GM19372 (cell line): ENCODE results near the gene HSD3B1.
"Not testable (repeated sequence)": the region's sequence is repeated elsewhere in the genome, so short reads cannot be mapped to it uniquely, and the experiment has no call there.

Source experiments
- ATAC-seq: cut with Tn5 transposase; IDR thresholded peaks from one replicate; pipeline ENCODE4 v1.9.1; 2021; ENCODE audit warnings: mild to moderate bottlenecking, low read depth, moderate library complexity; ENCODE audit not compliant: unreplicated experiment

The HSD3B1 gene

GRCh38 chr1:119551218-119551617 lies 44.2 kb downstream of the HSD3B1 start:
- no peak for ATAC-seq

- ATAC-seq = not testable (repeated sequence)
These were observed 45.6 kb downstream of the HSD3B1 start for GRCh38 chr1:119552656-119553055.

- ATAC-seq = not testable (repeated sequence)
These were observed 46.5 kb downstream of the HSD3B1 start for GRCh38 chr1:119553302-119554071.

GRCh38 chr1:119554183-119554582 lies 47.2 kb downstream of the HSD3B1 start:
- ATAC-seq = no peak

- ATAC-seq = no peak
These were observed 49.4 kb downstream of the HSD3B1 start for GRCh38 chr1:119556423-119556822.

- ATAC-seq = not testable (repeated sequence)
These were observed 53.4 kb downstream of the HSD3B1 start for GRCh38 chr1:119560402-119560801.

- ATAC-seq = no peak
These were observed 57.5 kb downstream of the HSD3B1 start for GRCh38 chr1:119564548-119564947.
